Neural crest cell (in vitro differentiated cells): ENCODE measurements around the gene RASSF1. TPM values are rescaled to one million over a fixed set of nuclear protein-coding genes. Genes with fewer than 3 reads are reported as not detected.
A peak's percentile ranks its signal among the peaks of the same experiment; 100 is the strongest.
"Not testable (repeated sequence)": the region's sequence is repeated elsewhere in the genome, so short reads cannot be mapped to it uniquely, and the experiment has no call there.

Experiments used
- DNase-seq: peaks from one replicate; pipeline ENCODE4 v3.0.0; 2021; ENCODE audit warnings: low read depth, mixed read lengths, low spot score
- H3K27ac Mint-ChIP-seq: one replicate; pipeline ENCODE4 v1.8.0; 2021; ENCODE audit warnings: mild to moderate bottlenecking, mixed read lengths; ENCODE audit not compliant: unreplicated experiment
- H3K27me3 Mint-ChIP-seq: 2 replicates; pipeline ENCODE4 v1.8.0; 2021; ENCODE audit warnings: low read depth, mild to moderate bottlenecking, mixed read lengths
- H3K36me3 Mint-ChIP-seq: 2 replicates; pipeline ENCODE4 v1.8.0; 2021; ENCODE audit warnings: low read depth, mild to moderate bottlenecking, mixed read lengths
- H3K4me1 Mint-ChIP-seq: 2 replicates; pipeline ENCODE4 v1.8.0; 2021; ENCODE audit warnings: mixed read lengths
- H3K4me3 Mint-ChIP-seq: one replicate; pipeline ENCODE4 v1.8.0; 2021; ENCODE audit warnings: mild to moderate bottlenecking, mixed read lengths
- H3K9me3 Mint-ChIP-seq: 2 replicates; pipeline ENCODE4 v1.8.0; 2021; ENCODE audit warnings: mixed read lengths
- CTCF ChIP-seq: fragments of 200-600 bp; sonication (generic); conservative IDR thresholded peaks from 2 replicates; pipeline ENCODE4 v1.5.0; 2021; ENCODE audit warnings: antibody characterized with exemption, mild to moderate bottlenecking
- total RNA-seq: library from RNA; stranded (reverse); gene quantifications from 2 replicates; pipeline ENCODE4 v1.2.1, GENCODE V29; 2021

RASSF1 gene
- total RNA-seq, 1 donor from 2014 or later = 15.1 TPM

DNA sequence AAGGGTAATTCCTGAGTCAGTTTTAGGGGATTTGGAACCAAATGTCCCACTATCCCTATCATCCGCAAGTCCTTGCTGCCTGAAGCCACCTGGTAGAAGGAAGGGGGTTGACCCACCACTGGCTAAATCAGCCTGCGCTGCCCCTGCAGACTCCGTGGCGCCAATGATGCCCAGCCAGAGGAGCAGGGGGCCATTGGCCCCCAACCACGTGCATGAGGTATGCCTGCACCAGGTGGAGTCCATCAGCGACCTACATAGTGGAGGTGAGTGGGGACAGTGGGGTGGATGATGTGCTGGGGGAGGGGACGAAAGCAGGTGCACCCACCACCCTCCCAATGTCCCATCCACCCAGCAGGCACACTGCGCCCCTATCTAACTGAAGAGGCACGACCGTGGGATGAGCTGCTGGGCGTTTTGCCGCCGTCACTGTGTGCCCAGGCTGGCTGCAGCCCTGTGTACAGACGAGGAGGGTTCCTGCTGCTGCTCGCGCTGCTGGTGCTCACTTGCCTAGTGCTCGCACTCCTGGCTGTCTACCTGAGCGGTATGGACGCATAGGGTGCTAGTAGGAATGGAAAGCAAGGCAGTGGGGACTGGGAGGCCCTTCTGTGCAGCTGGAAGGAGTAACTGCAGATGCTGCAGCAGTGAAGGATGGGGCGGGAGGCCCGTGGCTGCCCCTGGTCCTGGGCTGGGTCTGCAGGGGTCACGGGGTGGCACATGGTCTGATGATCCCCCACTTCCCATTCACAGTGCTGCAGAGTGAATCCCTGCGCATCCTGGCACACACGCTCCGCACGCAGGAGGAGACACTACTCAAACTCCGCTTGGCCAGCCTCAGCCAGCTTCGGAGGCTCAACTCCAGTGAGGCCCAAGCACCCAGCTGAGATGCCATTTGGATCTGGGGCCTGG is 54.1 kb downstream of the RASSF1 start:
- H3K27ac Mint-ChIP-seq = no peak overlapping the region
- peaks cover 6% of the 10 kb centered on the region for H3K4me1 Mint-ChIP-seq
- no peaks in the 10 kb centered on the region for H3K36me3 Mint-ChIP-seq
- no peak for TF ChIP-seq CTCF
- H3K9me3 Mint-ChIP-seq = no peaks in the 10 kb centered on the region
- DNase-seq = no peak
- no peaks in the 10 kb centered on the region for H3K27me3 Mint-ChIP-seq
- H3K4me3 Mint-ChIP-seq = no peak overlapping the region

DNA sequence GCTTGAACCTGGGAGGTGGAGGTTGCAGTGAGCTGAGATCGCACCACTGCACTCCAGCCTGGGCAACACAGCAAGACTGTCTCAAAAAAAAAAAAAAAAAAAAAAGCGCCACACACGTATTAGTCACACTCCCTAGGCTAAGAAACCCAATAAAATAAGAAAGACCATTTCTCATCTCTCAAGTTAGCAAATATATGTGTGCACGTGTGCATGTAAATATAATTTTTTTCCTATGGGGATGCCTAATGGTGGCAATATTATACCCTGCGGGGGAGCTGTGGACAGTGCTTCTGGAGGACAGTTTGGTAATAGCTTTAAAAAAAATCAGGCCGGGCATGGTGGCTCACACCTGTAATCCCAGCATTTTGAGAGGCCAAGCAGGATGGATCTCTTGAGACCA is 56.5 kb downstream of the RASSF1 start:
- H3K27me3 Mint-ChIP-seq, H3K27ac Mint-ChIP-seq, DNase-seq, H3K4me1 Mint-ChIP-seq, H3K36me3 Mint-ChIP-seq, H3K9me3 Mint-ChIP-seq: not testable (repeated sequence)
- H3K4me3 Mint-ChIP-seq = peak overlapping the region; percentile 34

Other genes with a start within 250 kb of the RASSF1 start
- gene SEMA3F, start 185.5 kb downstream of the RASSF1 start, total RNA-seq = 4.2 and 5.8 TPM in 2 replicates
- gene GNAT1, start 149.2 kb downstream of the RASSF1 start, total RNA-seq = not detected in 2 replicates
- gene SLC38A3, start 135.6 kb downstream of the RASSF1 start, total RNA-seq = 1.8 and 2.7 TPM in 2 replicates
- 176 and 190 TPM in 2 replicates for gene GNAI2, start 104.6 kb downstream of the RASSF1 start, total RNA-seq
- gene SEMA3B, start 71.7 kb downstream of the RASSF1 start, total RNA-seq = 2.3 and 2.9 TPM in 2 replicates
- not detected in 2 replicates for gene LSMEM2, start 61.7 kb downstream of the RASSF1 start, total RNA-seq
- 69.2 and 77.1 TPM in 2 replicates for gene IFRD2, start 48.4 kb downstream of the RASSF1 start, total RNA-seq
- gene HYAL3, start 41.4 kb downstream of the RASSF1 start, total RNA-seq = 2.9 and 4.4 TPM in 2 replicates
- 9.7 and 10.7 TPM in 2 replicates for gene NAA80, start 41.4 kb downstream of the RASSF1 start, total RNA-seq
- 2.0 and 2.5 TPM in 2 replicates for gene HYAL1, start 37.3 kb downstream of the RASSF1 start, total RNA-seq
- gene HYAL2, start 18.1 kb downstream of the RASSF1 start, total RNA-seq = 73.0 and 78.0 TPM in 2 replicates
- gene TUSC2, start 12.6 kb downstream of the RASSF1 start, total RNA-seq = 35.0 and 35.5 TPM in 2 replicates
- gene ZMYND10, start 4.9 kb upstream of the RASSF1 start, total RNA-seq = 2.3 and 2.5 TPM in 2 replicates
- gene NPRL2, start 9.9 kb upstream of the RASSF1 start, total RNA-seq = 29.7 and 30.6 TPM in 2 replicates
- gene CYB561D2, start 10.0 kb upstream of the RASSF1 start, total RNA-seq = 11.7 and 12.8 TPM in 2 replicates
- 37.8 and 39.2 TPM in 2 replicates for gene TMEM115, start 18.7 kb upstream of the RASSF1 start, total RNA-seq
- 8.7 and 9.3 TPM in 2 replicates for gene CACNA2D2, start 162.8 kb upstream of the RASSF1 start, total RNA-seq
- gene C3orf18, start 226.9 kb upstream of the RASSF1 start, total RNA-seq = 12.7 and 13.1 TPM in 2 replicates
- 22.8 and 22.9 TPM in 2 replicates for gene HEMK1, start 228.7 kb upstream of the RASSF1 start, total RNA-seq